HepG2 (cell line): ENCODE data around the gene MLXIPL. TPM values are rescaled to one million over a fixed set of nuclear protein-coding genes. Genes with fewer than 3 reads are reported as not detected.

Experiments used
- ATAC-seq: fragments of 200-7000 bp; cut with Tn5 transposase; 3 replicates; pipeline ENCODE4 v1.9.1; 2020; ENCODE audit warnings: mild to moderate bottlenecking, moderate library complexity
- BruUV-seq: library from RNA; stranded (reverse); fragments of 400-500 nt; replicated peaks from 2 replicates; lab custom pipeline; 2021; lab: Mats Ljungman, UMichigan
- CTCF ChIA-PET: fragments of 300-600 bp; formaldehyde crosslinking; extraction: SDS; loops from one replicate; lab custom pipeline; 2021; ENCODE audit warnings: low total read pairs, inconsistent platforms, low intra/inter-chr PET ratio; lab: Yijun Ruan, JAX
- POLR2A ChIA-PET: fragments of 350-600 bp; sonication (Branson Sonifier 250); formaldehyde crosslinking; loops from one replicate; lab custom pipeline; 2020; ENCODE audit warnings: antibody characterized with exemption, inconsistent platforms; lab: Yijun Ruan, JAX
- DNase-seq: peaks from one replicate; pipeline ENCODE4 v3.0.0-alpha.2; 2015; ENCODE audit warnings: low spot score
- FAIRE-seq: peaks from 3 replicates; lab custom pipeline; 2011; peaks lifted over from hg19 to GRCh38; lab: Jason Lieb, UNC
- H2AFZ ChIP-seq: one replicate; pipeline ENCODE4 v1.6.1; 2011; ENCODE audit warnings: low read length, inconsistent platforms
- H3K27ac ChIP-seq: fragments of 300-600 bp; 3 replicates; pipeline ENCODE4 v1.8.0; 2011; ENCODE audit warnings: mixed run types, mild to moderate bottlenecking, mixed read lengths, low read length, inconsistent platforms; ENCODE audit not compliant: insufficient read depth; ENCODE audit errors: extremely low read length
- H3K27me3 ChIP-seq, 2 experiments: fragments of 200-600 bp in 1 of 2; 2 replicates in 1 of 2; 3 replicates in 1 of 2; pipeline versions ENCODE4 v1.6.0 to v1.8.0; 2011; ENCODE audit warnings: low read length in 2 of 2, mild to moderate bottlenecking in 2 of 2, moderate library complexity in 2 of 2, inconsistent platforms in 1 of 2; ENCODE audit not compliant: insufficient read depth in 2 of 2, control insufficient read depth in 1 of 2
- H3K36me3 ChIP-seq, 2 experiments: fragments of 200-600 bp in 1 of 2; replicated peaks in 1 of 2; 2 replicates in 1 of 2; 3 replicates in 1 of 2; pipeline versions ENCODE4 v1.5.1 to v1.8.0; 2011; ENCODE audit warnings: low read length in 2 of 2, inconsistent platforms in 1 of 2; ENCODE audit not compliant: insufficient read depth in 2 of 2, control insufficient read depth in 1 of 2
- H3K4me1 ChIP-seq: 2 replicates; pipeline ENCODE4 v1.5.1; 2012; ENCODE audit warnings: low read length, inconsistent platforms; ENCODE audit not compliant: insufficient read depth
- H3K4me2 ChIP-seq: 2 replicates; pipeline ENCODE4 v1.6.0; 2011; ENCODE audit warnings: low read depth, low read length, inconsistent platforms
- H3K4me3 ChIP-seq, 3 experiments: fragments of 200-600 bp in 1 of 3; sonication (generic), shearing (Covaris generic) in 1 of 3; replicated peaks in 1 of 3; 2 replicates each; pipeline ENCODE4 v1.5.1; 2011 to 2016; ENCODE audit warnings: low read length in 3 of 3, inconsistent platforms in 2 of 3, low read depth in 2 of 3, mild to moderate bottlenecking in 2 of 3, control low read depth in 1 of 3, mixed read lengths in 1 of 3; ENCODE audit not compliant: insufficient read depth in 1 of 3
- H3K79me2 ChIP-seq: one replicate; pipeline ENCODE4 v1.6.1; 2011; ENCODE audit warnings: low read length, inconsistent platforms; ENCODE audit not compliant: insufficient read depth
- H3K9ac ChIP-seq: 2 replicates; pipeline ENCODE4 v1.6.0; 2011; ENCODE audit warnings: mild to moderate bottlenecking, low read depth, low read length, inconsistent platforms; ENCODE audit not compliant: insufficient read depth
- H3K9me3 ChIP-seq: 2 replicates; pipeline ENCODE4 v1.5.1; 2012; ENCODE audit warnings: mild to moderate bottlenecking, low read length
- H4K20me1 ChIP-seq: 2 replicates; pipeline ENCODE4 v1.6.0; 2011; ENCODE audit warnings: inconsistent platforms, mild to moderate bottlenecking, low read length, moderate library complexity; ENCODE audit not compliant: insufficient read depth
- AKNA ChIP-seq: sonication (generic); formaldehyde crosslinking; IDR thresholded peaks from 2 replicates; pipeline ENCODE4 v1.4.0; 2020; ENCODE audit warnings: missing genetic modification reagents, borderline replicate concordance
- ARHGAP35 ChIP-seq: sonication (generic); formaldehyde crosslinking; IDR thresholded peaks from 2 replicates; pipeline ENCODE4 v1.9.0; 2022; ENCODE audit warnings: mild to moderate bottlenecking, inconsistent platforms, moderate library complexity, missing genetic modification reagents, borderline replicate concordance
- CENPBD1 ChIP-seq: sonication (generic); formaldehyde crosslinking; IDR thresholded peaks from 2 replicates; pipeline ENCODE4 v1.8.0; 2022; ENCODE audit warnings: missing genetic modification reagents, low read depth, mild to moderate bottlenecking, borderline replicate concordance
- ELF4 ChIP-seq: sonication (generic); formaldehyde crosslinking; IDR thresholded peaks from 2 replicates; pipeline ENCODE4 v1.5.0; 2020; ENCODE audit warnings: missing genetic modification reagents, mild to moderate bottlenecking, moderate library complexity, borderline replicate concordance
- GATAD2A ChIP-seq: IDR thresholded peaks from 2 replicates; pipeline ENCODE4 v1.6.1; 2016
- GRHL1 ChIP-seq: sonication (generic); formaldehyde crosslinking; conservative IDR thresholded peaks from 2 replicates; pipeline ENCODE4 v1.8.0; 2022; ENCODE audit warnings: missing genetic modification reagents
- HINFP ChIP-seq: sonication (generic); formaldehyde crosslinking; IDR thresholded peaks from 2 replicates; pipeline ENCODE4 v1.4.0; 2020; ENCODE audit warnings: low read depth, mild to moderate bottlenecking, missing genetic modification reagents
- NKX3-1 ChIP-seq: sonication (generic); formaldehyde crosslinking; IDR thresholded peaks from 2 replicates; pipeline ENCODE4 v1.5.0; 2020; ENCODE audit warnings: missing genetic modification reagents
- POLR2G ChIP-seq: fragments of 200-400 bp; formaldehyde crosslinking; IDR thresholded peaks from 2 replicates; pipeline ENCODE4 v1.6.1; 2018; ENCODE audit warnings: mild to moderate bottlenecking, low read depth, low read length, moderate library complexity
- RBM22 ChIP-seq: fragments of 200-400 bp; formaldehyde crosslinking; optimal IDR thresholded peaks from 2 replicates; pipeline ENCODE3; 2017; ENCODE audit warnings: mild to moderate bottlenecking, low read length, moderate library complexity
- REXO4 ChIP-seq: sonication (generic); formaldehyde crosslinking; IDR thresholded peaks from 2 replicates; pipeline ENCODE4 v1.8.0; 2022; ENCODE audit warnings: missing genetic modification reagents, mild to moderate bottlenecking, borderline replicate concordance
- ZNF138 ChIP-seq: sonication (generic); formaldehyde crosslinking; IDR thresholded peaks from 2 replicates; pipeline ENCODE4 v1.5.0; 2020; ENCODE audit warnings: mild to moderate bottlenecking, low read depth, missing genetic modification reagents
- ZNF160 ChIP-seq: sonication (generic); formaldehyde crosslinking; IDR thresholded peaks from 2 replicates; pipeline ENCODE4 v1.8.0; 2022; ENCODE audit warnings: mild to moderate bottlenecking, inconsistent platforms, missing genetic modification reagents
- ZNF556 ChIP-seq: sonication (generic); formaldehyde crosslinking; IDR thresholded peaks from 2 replicates; pipeline ENCODE4 v1.4.0; 2020; ENCODE audit warnings: mild to moderate bottlenecking, missing genetic modification reagents, borderline replicate concordance
- WGBS: methylation state at CpG from one replicate; pipeline ENCODE4 v1.1.6; 2017; ENCODE audit warnings: low lambda C conversion rate; 5-methylcytosine and 5-hydroxymethylcytosine counted together
- in situ Hi-C: cut with HindIII; loops from 2 replicates; pipeline ENCODE4 v1.10.0; 2017; ENCODE audit warnings: low pct_unique_long_range_greater_than_20kb; ENCODE audit not compliant: extremely low pct_ligation_motif_present
- intact Hi-C: fragments of 100-400 bp; cut with micrococcal nuclease; formaldehyde crosslinking; loops from one replicate; pipeline ENCODE4 v1.10.0; 2022; ENCODE audit not compliant: unreplicated experiment
- polyA plus RNA-seq, 8 experiments: library from polyadenylated mRNA; depleted of rRNA in 3 of 8; stranded (reverse) in 7 of 8; unstranded in 1 of 8; fragments of >200 nt; fragmentation: Illumina TruSeq in 4 of 8; extraction: Trizol in 4 of 8; gene quantifications; 2 replicates each; pipeline versions ENCODE4 v1.2.1 to v1.2.3, GENCODE V29; 2011 to 2016; ENCODE audit warnings: low read depth in 4 of 8, missing spikeins in 1 of 8, mixed read lengths in 1 of 8; ENCODE audit not compliant: insufficient read depth in 1 of 8
- total RNA-seq, 5 experiments: library from RNA; depleted of rRNA; stranded (reverse); fragments of >200 nt; fragmentation: Illumina TruSeq; extraction: Trizol; gene quantifications; 2 replicates each; pipeline ENCODE4 v1.2.3, GENCODE V29; 2016; ENCODE audit warnings: low read depth in 1 of 5

Gene MLXIPL
- total and polyA plus RNA-seq, 2 of the 13 experiments (the other 11 are each of a cell fraction or from before 2014, with no cell fraction given): 51.6 to 60.1 TPM

DNA sequence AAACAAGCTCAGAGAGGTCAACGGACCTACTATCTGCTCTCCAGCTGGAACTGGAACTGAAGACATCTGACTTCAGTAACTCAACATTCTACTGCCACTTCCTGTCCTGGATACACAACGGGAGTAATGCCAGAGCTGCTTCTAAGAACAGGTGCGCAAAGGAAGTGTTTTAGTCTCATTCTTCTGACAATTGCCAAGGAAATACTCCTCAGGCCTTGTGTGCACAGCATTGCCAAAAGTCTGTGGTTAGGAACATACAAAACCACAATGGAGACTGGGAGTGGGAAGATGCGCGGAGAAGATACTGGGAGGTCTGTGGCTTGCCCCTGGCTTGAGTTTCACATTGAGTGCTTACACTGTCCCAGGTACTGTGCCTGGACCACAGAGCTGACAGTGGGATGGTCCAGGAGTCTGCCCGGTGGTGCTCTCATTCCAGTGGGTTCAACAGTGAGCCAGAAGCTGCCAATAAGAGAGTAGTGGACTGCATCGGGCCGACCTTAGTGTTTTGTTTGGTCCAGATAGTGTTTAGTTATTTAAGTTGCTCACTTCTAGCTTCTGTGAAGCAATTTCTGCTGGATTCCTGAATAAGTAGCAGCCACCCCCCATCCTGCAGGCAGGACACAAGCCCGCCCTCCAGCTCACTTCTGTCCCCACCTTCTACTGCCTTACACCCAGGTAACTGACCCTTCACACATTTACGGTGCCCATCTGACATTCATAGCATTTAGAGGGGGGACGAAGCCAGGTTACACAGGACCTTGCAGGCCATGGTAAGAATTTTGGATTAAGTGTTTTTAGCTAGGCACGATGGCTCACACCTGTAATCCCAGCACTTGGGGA is 56.3 kb downstream of the MLXIPL start:
- Histone ChIP-seq H3K4me2 (no peak overlapping the region), H3K9me3 (no peaks in the 10 kb centered on the region), H3K27ac (no peak overlapping the region), H3K79me2 (no peaks in the 10 kb centered on the region), H2AFZ (no peak overlapping the region), H3K4me1 (peaks cover 24% of the 10 kb centered on the region), H3K9ac (no peak overlapping the region), H3K4me3 (no peak overlapping the region), H4K20me1 (0 out of 2 replicates have a peak, but pooled peaks cover 2% of the 10 kb centered on the region), H3K36me3 (peaks cover 16 to 30% of the 10 kb centered on the region in 2 experiments), H3K27me3 (no peaks in the 10 kb centered on the region)
- no TSS peak for BruUV-seq
- 97% methylated on average over 10 of the region's 12 CpGs for WGBS
- FAIRE-seq (no peak), DNase-seq (no peak), ATAC-seq (no peak)
- ChIA-PET POLR2A (interaction anchor here (1.2 to 2.0 kb wide), 3 partner anchors 8 to 46 kb away, joined by 3 to 13 read pairs (median 4); partner anchors contain the start of genes BAZ1B and TBL2), CTCF (no interaction called here)
- in situ Hi-C loops (no loop called here), intact Hi-C loops (no loop called here)
- TF ChIP-seq CENPBD1 (CRISPR knock-in tag): no peak
- TF ChIP-seq AKNA: no peak
- TF ChIP-seq REXO4: no peak
- peak; percentile 35 for TF ChIP-seq RBM22
- TF ChIP-seq ZNF160 (CRISPR knock-in tag): no peak
- TF ChIP-seq ARHGAP35 (CRISPR knock-in tag): no peak
- TF ChIP-seq GATAD2A (CRISPR knock-in tag): no peak
- TF ChIP-seq ZNF556: no peak
- TF ChIP-seq ZNF138: no peak
- TF ChIP-seq POLR2G: peak; percentile 67; the same call in 1 of the 2 replicates
- TF ChIP-seq HINFP (CRISPR knock-in tag): no peak
- TF ChIP-seq NKX3-1 (CRISPR knock-in tag): no peak
- TF ChIP-seq ELF4 (CRISPR knock-in tag): no peak
- TF ChIP-seq GRHL1 (CRISPR knock-in tag): no peak
